ENCODE measurements around the gene CTIF.

DNA sequence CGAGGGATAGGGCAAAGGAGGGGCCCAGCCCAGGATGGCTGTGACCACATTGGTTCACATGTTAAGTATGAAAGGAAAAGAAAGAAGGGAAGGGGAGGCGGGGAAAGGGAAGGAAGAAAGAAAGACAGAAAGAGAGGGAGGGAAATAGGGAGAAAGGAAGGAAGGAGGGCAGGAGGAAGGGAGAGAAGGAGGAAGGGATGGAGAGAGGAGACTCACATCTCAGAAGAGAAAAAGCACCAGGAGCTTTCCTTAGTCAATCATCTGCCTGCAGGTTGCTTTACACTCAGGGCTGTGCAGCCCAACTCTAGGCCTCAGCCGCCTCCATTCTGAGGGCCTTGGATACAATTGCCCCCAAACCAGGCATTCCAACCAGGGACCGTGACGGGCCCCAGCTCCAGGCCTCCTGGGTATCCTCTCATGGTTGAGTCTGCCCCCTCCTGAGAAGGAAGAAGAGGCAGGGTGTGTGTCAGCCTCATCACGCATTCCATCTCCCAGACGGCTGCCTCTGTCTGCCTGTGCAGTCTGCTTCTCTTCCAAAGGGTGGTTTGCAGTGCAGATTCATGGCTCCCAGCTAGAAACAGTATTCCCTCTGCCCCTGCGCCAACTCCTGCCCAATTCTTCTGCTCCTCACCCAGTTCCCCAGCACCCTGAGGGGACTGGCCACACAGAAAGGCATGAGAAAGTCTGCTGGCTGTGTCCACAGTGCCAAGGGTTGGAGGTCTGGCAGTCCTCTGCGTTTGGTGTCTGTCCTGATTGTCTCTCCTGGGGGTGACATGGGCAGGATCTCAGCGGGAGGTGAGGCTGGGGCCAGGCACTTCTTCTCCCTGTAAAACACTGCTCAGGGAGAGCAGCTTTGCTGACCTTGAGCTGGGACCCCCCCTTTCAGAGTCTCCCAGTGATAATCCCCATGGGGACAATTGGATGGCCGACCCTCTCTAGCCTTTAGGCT is 248.6 kb downstream of the CTIF start:
- TF ChIP-seq POLR2A (IDR thresholded peaks at IDR 0.05): no peak
- TF ChIP-seq, protein P1, sequence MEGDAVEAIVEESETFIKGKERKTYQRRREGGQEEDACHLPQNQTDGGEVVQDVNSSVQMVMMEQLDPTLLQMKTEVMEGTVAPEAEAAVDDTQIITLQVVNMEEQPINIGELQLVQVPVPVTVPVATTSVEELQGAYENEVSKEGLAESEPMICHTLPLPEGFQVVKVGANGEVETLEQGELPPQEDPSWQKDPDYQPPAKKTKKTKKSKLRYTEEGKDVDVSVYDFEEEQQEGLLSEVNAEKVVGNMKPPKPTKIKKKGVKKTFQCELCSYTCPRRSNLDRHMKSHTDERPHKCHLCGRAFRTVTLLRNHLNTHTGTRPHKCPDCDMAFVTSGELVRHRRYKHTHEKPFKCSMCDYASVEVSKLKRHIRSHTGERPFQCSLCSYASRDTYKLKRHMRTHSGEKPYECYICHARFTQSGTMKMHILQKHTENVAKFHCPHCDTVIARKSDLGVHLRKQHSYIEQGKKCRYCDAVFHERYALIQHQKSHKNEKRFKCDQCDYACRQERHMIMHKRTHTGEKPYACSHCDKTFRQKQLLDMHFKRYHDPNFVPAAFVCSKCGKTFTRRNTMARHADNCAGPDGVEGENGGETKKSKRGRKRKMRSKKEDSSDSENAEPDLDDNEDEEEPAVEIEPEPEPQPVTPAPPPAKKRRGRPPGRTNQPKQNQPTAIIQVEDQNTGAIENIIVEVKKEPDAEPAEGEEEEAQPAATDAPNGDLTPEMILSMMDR (IDR thresholded peaks at IDR 0.05): no peak
- TF ChIP-seq POLR2AphosphoS5 (IDR thresholded peaks at IDR 0.05): no peak
- TF ChIP-seq EP300 (IDR thresholded peaks at IDR 0.05): no peak
